OCI-LY7 (cell line): ENCODE results near the gene PDCD11.

ENCODE experiments used
- EZH2phosphoT487 ChIP-seq: fragments of 200-600 bp; sonication (generic); IDR thresholded peaks from 2 replicates; pipeline ENCODE4 v1.6.1; 2018; ENCODE audit warnings: low read depth, borderline replicate concordance, mild to moderate bottlenecking, mixed run types, antibody characterized with exemption, low read length, moderate library complexity, mixed read lengths
- TF ChIP-seq, protein P1 (sequence below): fragments of 200-600 bp; sonication (generic); conservative IDR thresholded peaks from 2 replicates; pipeline ENCODE4 v1.5.1; 2014; ENCODE audit warnings: mild to moderate bottlenecking, antibody characterized with exemption, low read length, moderate library complexity, mixed read lengths

DNA sequence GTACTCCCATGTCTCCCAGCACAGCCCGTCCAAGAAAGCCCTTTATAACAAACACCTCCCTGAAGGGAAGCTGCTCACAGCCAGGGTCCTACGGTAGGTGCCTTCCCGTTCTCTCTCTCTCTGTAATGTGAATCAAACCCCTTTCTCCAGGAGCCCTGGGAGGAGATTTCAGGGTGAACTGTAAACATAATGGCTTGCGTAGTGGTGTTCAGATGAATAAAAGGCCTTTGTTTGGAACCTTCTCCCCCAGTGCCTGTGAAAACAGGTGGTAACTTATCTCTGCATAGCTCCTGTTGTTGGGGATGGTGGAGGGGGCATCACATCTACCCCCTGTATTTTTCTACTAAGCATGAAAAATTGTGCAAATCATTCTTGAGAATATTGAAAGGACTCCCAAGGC is 43.4 kb downstream of the PDCD11 start:
- TF ChIP-seq, protein P1, sequence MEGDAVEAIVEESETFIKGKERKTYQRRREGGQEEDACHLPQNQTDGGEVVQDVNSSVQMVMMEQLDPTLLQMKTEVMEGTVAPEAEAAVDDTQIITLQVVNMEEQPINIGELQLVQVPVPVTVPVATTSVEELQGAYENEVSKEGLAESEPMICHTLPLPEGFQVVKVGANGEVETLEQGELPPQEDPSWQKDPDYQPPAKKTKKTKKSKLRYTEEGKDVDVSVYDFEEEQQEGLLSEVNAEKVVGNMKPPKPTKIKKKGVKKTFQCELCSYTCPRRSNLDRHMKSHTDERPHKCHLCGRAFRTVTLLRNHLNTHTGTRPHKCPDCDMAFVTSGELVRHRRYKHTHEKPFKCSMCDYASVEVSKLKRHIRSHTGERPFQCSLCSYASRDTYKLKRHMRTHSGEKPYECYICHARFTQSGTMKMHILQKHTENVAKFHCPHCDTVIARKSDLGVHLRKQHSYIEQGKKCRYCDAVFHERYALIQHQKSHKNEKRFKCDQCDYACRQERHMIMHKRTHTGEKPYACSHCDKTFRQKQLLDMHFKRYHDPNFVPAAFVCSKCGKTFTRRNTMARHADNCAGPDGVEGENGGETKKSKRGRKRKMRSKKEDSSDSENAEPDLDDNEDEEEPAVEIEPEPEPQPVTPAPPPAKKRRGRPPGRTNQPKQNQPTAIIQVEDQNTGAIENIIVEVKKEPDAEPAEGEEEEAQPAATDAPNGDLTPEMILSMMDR, result no peak
- TF ChIP-seq EZH2phosphoT487, result no peak
